HG02763 (cell line): ENCODE measurements around the gene KRT86.

ENCODE experiments used
- ATAC-seq: cut with Tn5 transposase; IDR thresholded peaks from one replicate; pipeline ENCODE4 v1.9.1; 2021; ENCODE audit warnings: mild to moderate bottlenecking, moderate library complexity; ENCODE audit not compliant: unreplicated experiment

Gene KRT86

GRCh38 chr12:52274521-52275120 lies at the start of gene KRT86:
KRT86 (plus strand) TSS chr12:52274645; CDS start chr12:52301917, 27,272 bp downstream.
- ATAC-seq: no peak

DNA sequence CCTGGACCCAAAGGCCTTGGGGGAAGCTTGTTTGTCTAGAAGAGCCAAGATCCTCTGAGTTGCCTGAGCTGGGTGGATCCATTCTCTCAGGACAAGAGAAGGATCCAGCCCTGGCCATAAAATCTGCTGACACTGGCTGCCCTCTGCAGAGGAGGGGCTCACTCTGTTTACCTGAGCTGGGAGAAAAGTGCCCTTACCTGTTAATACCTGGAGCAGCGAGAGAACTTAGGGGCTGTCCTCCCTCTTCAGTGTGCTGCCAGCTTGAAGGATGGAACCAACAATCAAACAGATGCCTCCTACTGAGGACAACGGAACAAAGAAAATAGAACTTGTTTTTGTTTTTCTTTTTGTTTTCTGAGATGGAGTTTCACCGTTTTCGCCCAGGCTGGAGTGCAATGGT lies 48.7 kb upstream of the KRT86 start:
- ATAC-seq: no peak

DNA sequence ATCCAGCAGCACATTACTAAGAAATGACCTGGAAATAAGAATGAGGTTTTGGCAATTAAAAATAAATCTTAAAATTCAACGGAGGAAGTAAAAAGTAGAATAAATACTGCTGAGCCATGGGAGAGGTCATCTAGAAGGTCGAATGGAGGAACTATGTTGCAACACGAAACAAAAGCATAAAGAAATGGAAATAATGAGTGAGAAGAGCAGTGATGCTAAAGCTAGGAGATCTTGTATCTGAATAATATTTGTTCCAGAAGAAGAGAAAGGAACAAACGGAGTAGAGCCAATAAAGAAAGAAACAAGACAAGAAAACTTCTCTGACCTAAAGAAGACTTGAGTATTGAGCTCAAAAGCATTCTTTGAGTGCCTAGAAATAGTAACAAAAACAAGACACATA lies 48.0 kb upstream of the KRT86 start:
- no peak for ATAC-seq

DNA sequence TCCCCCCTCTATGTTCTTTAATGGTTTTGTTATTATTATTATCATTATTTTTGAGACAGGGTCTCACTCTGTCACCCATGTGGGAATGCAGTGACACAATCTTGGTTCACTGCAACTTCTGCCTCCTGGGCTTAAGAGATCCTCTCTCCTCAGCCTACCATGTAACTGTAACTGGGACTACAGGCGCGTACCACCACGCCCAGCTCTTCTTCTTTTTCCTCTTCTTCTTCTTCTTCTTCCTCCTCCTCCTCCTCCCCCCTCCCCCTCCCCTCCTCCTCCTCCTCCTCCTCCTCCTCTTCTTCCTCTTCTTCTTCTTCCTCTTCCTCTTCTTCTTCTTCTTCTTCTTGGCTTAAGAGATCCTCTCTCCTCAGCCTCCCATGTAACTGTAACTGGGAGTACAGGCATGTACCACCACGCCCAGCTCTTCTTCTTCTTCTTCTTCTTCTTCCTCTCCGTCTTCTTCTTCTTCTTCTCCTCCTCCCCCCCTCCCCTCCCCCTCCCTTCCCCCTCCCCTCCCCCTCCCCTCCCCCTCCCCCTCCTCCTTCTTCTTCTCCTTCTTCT lies 46.8 kb upstream of the KRT86 start:
- ATAC-seq: no peak

GRCh38 chr12:52228366-52228765 lies 46.1 kb upstream of the KRT86 start:
- no peak for ATAC-seq

- ATAC-seq: no peak
Measured at GRCh38 chr12:52228931-52229330, 45.5 kb upstream of the KRT86 start.

DNA sequence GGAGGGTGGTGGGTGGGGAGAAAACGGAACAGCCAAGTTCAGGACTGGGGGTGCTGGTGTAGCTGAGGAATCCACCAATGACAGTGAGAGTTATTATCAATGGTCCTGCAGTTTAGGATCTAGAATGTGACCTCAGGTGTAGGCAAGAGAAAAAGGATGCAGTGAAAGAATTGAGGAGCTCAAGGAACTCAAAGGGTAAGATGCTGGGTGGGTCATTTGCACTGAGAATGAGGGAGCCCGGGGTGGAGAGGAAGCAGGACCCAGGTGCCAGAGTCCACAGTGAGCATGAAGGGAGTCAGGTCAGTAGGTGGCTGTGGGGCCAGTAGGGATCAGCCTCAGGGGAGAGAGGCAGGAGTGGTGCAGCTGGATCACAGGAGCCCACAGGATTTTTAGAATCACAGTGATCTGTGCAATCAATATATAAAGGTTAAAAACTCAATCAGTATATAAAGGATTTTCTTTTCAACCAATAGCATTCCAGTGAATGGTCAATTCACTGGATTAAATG lies 44.6 kb upstream of the KRT86 start:
- ATAC-seq: no peak

- ATAC-seq: no peak
Measured at GRCh38 chr12:52230364-52231281, 43.8 kb upstream of the KRT86 start.

GRCh38 chr12:52231305-52232202 lies 42.9 kb upstream of the KRT86 start:
- ATAC-seq: no peak

- no peak for ATAC-seq
Measured at GRCh38 chr12:52232203-52232673, 42.2 kb upstream of the KRT86 start.

DNA sequence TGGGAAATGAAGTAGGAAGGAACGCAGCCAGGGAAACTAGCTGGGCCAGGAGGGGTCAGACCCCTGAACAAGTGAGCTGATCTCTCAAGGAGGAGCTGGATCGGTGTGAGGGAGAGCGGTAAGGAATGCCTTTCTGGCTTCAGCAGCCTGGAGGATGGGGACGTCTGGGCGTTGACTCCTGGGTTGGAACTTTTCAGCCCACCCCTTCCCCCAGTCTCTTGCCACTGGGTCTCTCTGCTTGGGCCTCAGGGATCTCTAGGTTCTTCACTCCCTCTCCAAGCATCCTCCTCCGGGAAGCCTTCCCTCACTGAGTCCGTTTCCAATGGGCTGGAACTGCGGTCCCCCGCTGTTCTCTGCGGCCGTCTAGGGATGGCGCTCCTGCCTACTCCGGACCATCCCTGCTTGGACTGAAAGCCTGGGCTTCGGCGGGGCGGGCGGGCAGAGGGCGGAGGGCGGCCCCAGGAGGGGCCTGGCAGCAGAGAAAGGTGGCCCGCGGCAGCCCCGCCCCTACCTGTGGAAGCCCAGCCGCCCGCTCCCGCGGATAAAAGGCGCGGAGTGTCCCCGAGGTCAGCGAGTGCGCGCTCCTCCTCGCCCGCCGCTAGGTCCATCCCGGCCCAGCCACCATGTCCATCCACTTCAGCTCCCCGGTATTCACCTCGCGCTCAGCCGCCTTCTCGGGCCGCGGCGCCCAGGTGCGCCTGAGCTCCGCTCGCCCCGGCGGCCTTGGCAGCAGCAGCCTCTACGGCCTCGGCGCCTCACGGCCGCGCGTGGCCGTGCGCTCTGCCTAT lies 41.6 kb upstream of the KRT86 start, which contains the start of gene KRT7:
Gene KRT7, plus strand, starts transcription at position 570 of the 788 bp plus-strand sequence. Its CDS starts 54 bp downstream, at position 624.
- ATAC-seq: no peak

GRCh38 chr12:52233462-52234207 lies 40.8 kb upstream of the KRT86 start:
- ATAC-seq: no peak

DNA sequence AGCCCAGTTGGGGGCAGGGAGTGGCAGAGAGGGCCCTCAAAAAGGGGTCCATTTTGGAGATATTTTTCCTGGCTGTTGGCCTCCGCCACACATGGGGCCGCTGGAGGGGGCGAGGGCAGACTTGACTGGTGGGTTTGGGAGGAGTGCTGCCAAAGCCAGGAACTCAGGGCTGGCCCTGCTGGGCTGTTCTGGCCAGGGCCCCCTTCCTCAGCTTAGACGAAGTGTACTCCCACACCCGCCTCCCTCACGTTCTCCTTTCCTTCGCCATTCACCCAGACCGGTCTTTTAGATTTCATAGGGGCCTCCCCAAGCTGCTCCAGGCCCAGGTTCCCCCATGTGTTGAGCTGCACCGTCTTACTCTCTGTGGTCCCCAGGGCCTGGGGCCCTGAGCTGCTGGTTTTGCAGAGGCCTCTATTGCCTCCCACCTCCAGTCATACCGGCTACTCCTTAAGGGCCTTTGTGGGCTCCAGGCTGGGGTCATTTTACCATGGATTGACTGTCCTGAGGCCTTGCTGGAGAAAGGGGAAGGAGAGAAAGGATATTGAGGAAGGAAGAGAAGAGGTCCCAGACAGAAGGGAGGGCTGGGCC lies 40.1 kb upstream of the KRT86 start:
- ATAC-seq: no peak

DNA sequence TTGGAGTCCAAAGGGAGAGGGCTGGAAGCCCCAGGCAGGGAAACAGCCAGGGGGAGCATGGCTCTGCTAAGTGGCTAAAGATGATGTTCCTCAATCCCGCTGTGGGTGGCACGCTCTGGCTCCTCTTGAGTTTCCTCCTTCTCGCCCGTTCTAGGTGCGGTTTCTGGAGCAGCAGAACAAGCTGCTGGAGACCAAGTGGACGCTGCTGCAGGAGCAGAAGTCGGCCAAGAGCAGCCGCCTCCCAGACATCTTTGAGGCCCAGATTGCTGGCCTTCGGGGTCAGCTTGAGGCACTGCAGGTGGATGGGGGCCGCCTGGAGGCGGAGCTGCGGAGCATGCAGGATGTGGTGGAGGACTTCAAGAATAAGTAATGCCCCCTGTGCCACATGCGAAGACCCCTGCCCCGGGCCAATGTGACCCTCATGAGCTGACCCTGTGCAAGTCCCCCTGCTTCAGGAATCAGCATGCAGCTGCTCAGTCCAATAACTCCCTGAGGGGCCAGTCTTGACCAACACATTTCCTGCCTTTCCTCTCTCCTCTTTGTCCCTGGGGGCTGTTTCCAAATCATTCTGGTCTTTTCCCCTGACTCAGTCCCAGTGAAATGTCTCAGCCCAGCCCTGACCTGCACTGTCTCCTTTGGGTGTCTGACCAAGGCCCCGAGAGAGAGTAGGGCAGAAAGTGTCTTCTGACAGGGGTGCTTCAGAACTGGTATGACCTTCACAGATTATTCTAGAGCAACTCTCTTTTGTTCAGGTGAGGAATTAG lies 39.3 kb upstream of the KRT86 start:
- no peak for ATAC-seq

- no peak for ATAC-seq
Measured at GRCh38 chr12:52235822-52236361, 38.6 kb upstream of the KRT86 start.

- no peak for ATAC-seq
Measured at GRCh38 chr12:52236386-52237050, 37.9 kb upstream of the KRT86 start.

DNA sequence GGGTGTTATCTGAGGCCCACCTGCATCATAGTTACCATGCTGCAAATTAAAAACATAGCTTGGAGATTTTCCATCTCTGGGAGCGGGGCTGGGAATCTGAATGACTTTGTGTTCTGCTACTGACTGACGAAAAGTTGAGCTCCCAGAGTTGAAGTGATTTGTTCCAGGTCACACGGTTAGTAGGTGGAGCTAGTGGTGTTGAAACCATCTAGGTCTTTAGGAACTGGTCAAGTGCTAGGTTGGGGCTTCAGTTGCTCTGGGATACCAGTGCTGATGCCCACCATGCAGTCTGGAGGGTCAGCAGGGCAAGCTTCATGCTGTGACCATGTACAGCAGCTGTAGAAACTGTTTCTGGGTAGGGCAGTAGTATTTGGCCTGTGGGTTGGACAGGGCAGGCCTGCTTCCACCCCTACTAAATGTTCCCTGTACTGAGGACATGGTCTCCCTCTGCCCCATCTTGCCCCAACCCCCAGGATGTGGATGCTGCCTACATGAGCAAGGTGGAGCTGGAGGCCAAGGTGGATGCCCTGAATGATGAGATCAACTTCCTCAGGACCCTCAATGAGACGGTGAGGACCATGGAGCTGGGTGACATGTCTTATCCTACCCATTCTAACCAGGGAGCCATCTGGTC lies 36.1 kb upstream of the KRT86 start:
- ATAC-seq: no peak
